HG02943 (cell line): ENCODE data around the gene C16orf74.

ENCODE experiments used
- ATAC-seq: cut with Tn5 transposase; IDR thresholded peaks from one replicate; pipeline ENCODE4 v1.9.1; 2021; ENCODE audit warnings: mild to moderate bottlenecking, low read depth, moderate library complexity; ENCODE audit not compliant: unreplicated experiment

C16orf74 gene

GRCh38 chr16:85660843-85661739 is 89.8 kb downstream of the C16orf74 start:
- ATAC-seq: no peak

- no peak for ATAC-seq
Observed at GRCh38 chr16:85659805-85660511, 90.9 kb downstream of the C16orf74 start.

GRCh38 chr16:85659336-85659735 is 91.6 kb downstream of the C16orf74 start:
- no peak for ATAC-seq

GRCh38 chr16:85658504-85659326 is 92.2 kb downstream of the C16orf74 start:
- no peak for ATAC-seq

DNA sequence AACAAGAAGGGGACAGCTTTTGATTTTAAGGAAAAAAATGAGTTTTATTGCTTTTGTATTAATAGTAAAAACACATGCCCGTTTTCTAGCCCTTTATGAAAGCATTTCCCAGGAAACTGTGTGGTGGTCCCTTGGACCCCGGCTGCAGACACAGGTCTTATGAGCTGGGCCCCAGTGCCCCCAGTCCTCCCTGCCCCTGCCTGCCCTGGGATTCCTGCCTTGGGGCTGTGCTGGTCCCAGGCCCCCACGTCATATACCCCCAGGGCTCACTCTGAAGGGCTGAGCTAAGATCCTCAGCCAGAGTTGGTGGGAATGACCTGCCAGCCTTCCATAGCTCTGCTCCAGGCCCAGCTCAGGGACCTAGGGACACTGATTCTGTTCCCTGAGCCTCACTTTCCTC is 92.9 kb downstream of the C16orf74 start:
- ATAC-seq: no peak
